ENCODE measurements around the gene TCF19. TPM values are rescaled to one million over a fixed set of nuclear protein-coding genes. Genes with fewer than 3 reads are reported as not detected.

Gene TCF19
- total and polyA plus RNA-seq, 2 donors (not counting 3 experiments of a cell fraction or from before 2014, with no cell fraction given) = 13.9 to 31.7 TPM

- Histone ChIP-seq H3K4me2 (ENCODE audit: insufficient read depth, low read length) (no peak overlapping the region), H3K36me3 (ENCODE audit: control insufficient read depth in 2 of 2, extremely low read depth in 1 of 2, insufficient read depth in 2 of 2, low read length in 2 of 2) (no peaks in the 10 kb centered on the region), H3K4me1 (ENCODE audit: control insufficient read depth, extremely low read depth, insufficient read depth, low read length) (no peaks in the 10 kb centered on the region), H3K9me3 (replicated peaks; ENCODE audit: control insufficient read depth, insufficient read depth, low read length) (no peaks in the 10 kb centered on the region), H4K20me1 (replicated peaks; ENCODE audit: control insufficient read depth, extremely low read depth, insufficient read depth, low read length) (no peaks in the 10 kb centered on the region), H2AFZ (ENCODE audit: low read depth, low read length) (no peak overlapping the region), H3K27ac (ENCODE audit: insufficient read depth, low read depth, low read length) (no peak overlapping the region), H3K9me1 (replicated peaks; ENCODE audit: control insufficient read depth, extremely low read depth, insufficient read depth, low read length) (no peaks in the 10 kb centered on the region), H3K79me2 (ENCODE audit: control insufficient read depth, insufficient read depth, low read length) (no peaks in the 10 kb centered on the region), H3K9ac (replicated peaks; ENCODE audit: extremely low read depth, insufficient read depth, low read length) (no peak overlapping the region), H3K27me3 (ENCODE audit: control insufficient read depth in 2 of 2, insufficient read depth in 2 of 2, low read length in 2 of 2) (peaks cover 3 to 6% of the 10 kb centered on the region in 2 experiments), H3K4me3 (replicated peaks in 1 of 3; ENCODE audit: insufficient read depth in 1 of 3, low read depth in 1 of 3, low read length in 3 of 3) (no peak overlapping the region)
- no TSS peak for BruUV-seq (replicated peaks)
- intact Hi-C loops (cut with micrococcal nuclease) (no loop called here), dilution Hi-C loops (cut with MboI; ENCODE audit: extremely low pct_ligation_motif_present, low sequenced_read_pairs) (no loop called here)
- FAIRE-seq (no peak), DNase-seq (ENCODE audit: low read depth, low spot score) (no peak)
- CTCF ChIA-PET = interaction anchor here (1.2 to 10.6 kb wide), 3 partner anchors 17 to 59 kb away, joined by 3 to 71 read pairs (median 26); partner anchors contain the start of gene PSORS1C1
- TF ChIP-seq POLR2AphosphoS5 (IDR thresholded peaks at IDR 0.05; ENCODE audit: insufficient read depth, low read depth, low read length) (no peak), MYC (IDR thresholded peaks at IDR 0.05; ENCODE audit: low read depth, low read length) (no peak), MAX (IDR thresholded peaks at IDR 0.05; ENCODE audit: insufficient read depth, insufficient read length) (no peak), CTCF (IDR thresholded peaks at IDR 0.05; ENCODE audit: extremely low read depth in 1 of 2, insufficient read depth in 1 of 2, low read depth in 1 of 2, low read length in 2 of 2) (no peak), JUN (IDR thresholded peaks at IDR 0.05; ENCODE audit: borderline replicate concordance, insufficient read depth, insufficient read length, low read depth) (no peak), POLR2A (IDR thresholded peaks at IDR 0.05; ENCODE audit: low read depth, low read length) (no peak)
- POLR2A ChIA-PET = no interaction called here
Measured at GRCh38 chr6:31132806-31133205, 25.6 kb upstream of the TCF19 start.

- intact Hi-C loops (cut with micrococcal nuclease) = loop anchor here (5.0 kb wide), 1 partner anchor 307 kb away; no protein-coding TSS in a partner anchor
- CTCF ChIA-PET = interaction anchor here (1.0 to 6.2 kb wide), 2 partner anchors 48 to 56 kb away, joined by 3 to 174 read pairs; no protein-coding TSS in a partner anchor
- TF ChIP-seq FOS (IDR thresholded peaks at IDR 0.05; ENCODE audit: borderline replicate concordance, insufficient read depth, low read length) (no peak), MYC (IDR thresholded peaks at IDR 0.05; ENCODE audit: low read depth, low read length) (no peak), CTCF (IDR thresholded peaks at IDR 0.05; ENCODE audit: extremely low read depth in 1 of 2, insufficient read depth in 1 of 2, low read depth in 1 of 2, low read length in 2 of 2) (no peak), POLR2A (IDR thresholded peaks at IDR 0.05; ENCODE audit: low read depth, low read length) (no peak), EZH2 (IDR thresholded peaks at IDR 0.05; ENCODE audit: borderline replicate concordance, low read depth, low read length, severe bottlenecking) (no peak), GATA2 (IDR thresholded peaks at IDR 0.05; ENCODE audit: insufficient read depth, insufficient read length, low read depth, low read length) (no peak), POLR2AphosphoS5 (IDR thresholded peaks at IDR 0.05; ENCODE audit: insufficient read depth, low read depth, low read length) (no peak), MAX (IDR thresholded peaks at IDR 0.05; ENCODE audit: insufficient read depth, insufficient read length) (no peak), JUN (IDR thresholded peaks at IDR 0.05; ENCODE audit: borderline replicate concordance, insufficient read depth, insufficient read length, low read depth) (no peak)
- Histone ChIP-seq H3K4me2 (ENCODE audit: insufficient read depth, low read length) (no peak overlapping the region), H2AFZ (ENCODE audit: low read depth, low read length) (no peak overlapping the region), H3K9ac (replicated peaks; ENCODE audit: extremely low read depth, insufficient read depth, low read length) (no peak overlapping the region), H3K36me3 (ENCODE audit: control insufficient read depth in 2 of 2, extremely low read depth in 1 of 2, insufficient read depth in 2 of 2, low read length in 2 of 2) (no peaks in the 10 kb centered on the region), H3K27me3 (ENCODE audit: control insufficient read depth in 2 of 2, insufficient read depth in 2 of 2, low read length in 2 of 2) (no peaks in the 10 kb centered on the region), H3K27ac (ENCODE audit: insufficient read depth, low read depth, low read length) (no peak overlapping the region), H3K4me1 (ENCODE audit: control insufficient read depth, extremely low read depth, insufficient read depth, low read length) (peaks cover 6% of the 10 kb centered on the region), H4K20me1 (replicated peaks; ENCODE audit: control insufficient read depth, extremely low read depth, insufficient read depth, low read length) (no peaks in the 10 kb centered on the region), H3K9me3 (replicated peaks; ENCODE audit: control insufficient read depth, insufficient read depth, low read length) (no peaks in the 10 kb centered on the region), H3K79me2 (ENCODE audit: control insufficient read depth, insufficient read depth, low read length) (no peaks in the 10 kb centered on the region), H3K9me1 (replicated peaks; ENCODE audit: control insufficient read depth, extremely low read depth, insufficient read depth, low read length) (no peaks in the 10 kb centered on the region), H3K4me3 (replicated peaks in 1 of 3; ENCODE audit: insufficient read depth in 1 of 3, low read depth in 1 of 3, low read length in 3 of 3) (no peak overlapping the region)
- DNase-seq (ENCODE audit: low read depth, low spot score) (no peak), FAIRE-seq (no peak)
- POLR2A ChIA-PET = no interaction called here
- dilution Hi-C loops (cut with MboI; ENCODE audit: extremely low pct_ligation_motif_present, low sequenced_read_pairs) = no loop called here
- no TSS peak for BruUV-seq (replicated peaks)
Measured at GRCh38 chr6:31135710-31136109, 22.7 kb upstream of the TCF19 start.

Measured in endothelial cell of umbilical vein (primary cell).